PC-3 (cell line): Measurements from ENCODE around the gene NEK4.

Experiments used
- EZH2 ChIP-seq: fragments of 300-600 bp; sonication (generic); IDR thresholded peaks from one replicate; pipeline ENCODE4 v1.6.1; 2017; ENCODE audit warnings: antibody characterized with exemption, mild to moderate bottlenecking, low read length; ENCODE audit not compliant: unreplicated experiment
- EZH2phosphoT487 ChIP-seq: fragments of 300-600 bp; sonication (generic); IDR thresholded peaks from 2 replicates; pipeline ENCODE4 v1.6.1; 2018; ENCODE audit warnings: mild to moderate bottlenecking, antibody characterized with exemption, low read length, borderline replicate concordance
- TF ChIP-seq, protein P1 (sequence below): fragments of 300-600 bp; sonication (generic); conservative IDR thresholded peaks from 2 replicates; pipeline ENCODE4 v1.5.1; 2017; ENCODE audit warnings: antibody characterized with exemption, low read depth, mild to moderate bottlenecking, low read length

DNA sequence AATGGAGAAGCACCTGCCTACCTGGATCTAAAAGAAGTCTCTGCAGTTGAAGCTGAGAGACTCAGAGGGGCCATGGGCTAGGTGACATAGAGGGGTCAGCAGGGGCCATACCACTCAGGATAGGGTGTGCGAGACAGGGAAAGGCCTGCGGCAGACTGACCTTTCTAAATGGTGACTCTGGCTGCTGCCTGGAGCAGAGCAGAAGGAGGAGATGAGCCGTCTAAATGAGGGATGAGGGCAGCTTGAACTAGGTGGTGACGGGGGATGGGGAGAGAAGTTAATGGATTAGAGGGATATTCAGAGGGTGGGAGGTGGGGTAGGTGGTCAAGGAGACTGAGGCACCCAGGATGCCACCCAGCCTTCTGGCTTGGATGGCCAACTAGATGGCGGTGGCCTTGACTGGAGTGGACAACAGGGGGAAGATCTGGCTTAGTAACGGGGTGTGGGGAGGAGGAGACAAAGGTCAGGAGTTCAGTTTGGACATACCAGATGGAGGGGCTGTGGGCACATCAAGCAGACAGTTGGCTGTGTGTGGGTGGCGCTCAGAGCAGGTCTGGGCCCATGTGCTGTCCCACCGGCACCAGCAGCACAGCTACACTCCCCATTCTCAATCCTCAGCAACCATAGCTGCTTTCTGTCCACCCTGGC, 3.5 kb upstream of the NEK4 start:
- TF ChIP-seq, protein P1, sequence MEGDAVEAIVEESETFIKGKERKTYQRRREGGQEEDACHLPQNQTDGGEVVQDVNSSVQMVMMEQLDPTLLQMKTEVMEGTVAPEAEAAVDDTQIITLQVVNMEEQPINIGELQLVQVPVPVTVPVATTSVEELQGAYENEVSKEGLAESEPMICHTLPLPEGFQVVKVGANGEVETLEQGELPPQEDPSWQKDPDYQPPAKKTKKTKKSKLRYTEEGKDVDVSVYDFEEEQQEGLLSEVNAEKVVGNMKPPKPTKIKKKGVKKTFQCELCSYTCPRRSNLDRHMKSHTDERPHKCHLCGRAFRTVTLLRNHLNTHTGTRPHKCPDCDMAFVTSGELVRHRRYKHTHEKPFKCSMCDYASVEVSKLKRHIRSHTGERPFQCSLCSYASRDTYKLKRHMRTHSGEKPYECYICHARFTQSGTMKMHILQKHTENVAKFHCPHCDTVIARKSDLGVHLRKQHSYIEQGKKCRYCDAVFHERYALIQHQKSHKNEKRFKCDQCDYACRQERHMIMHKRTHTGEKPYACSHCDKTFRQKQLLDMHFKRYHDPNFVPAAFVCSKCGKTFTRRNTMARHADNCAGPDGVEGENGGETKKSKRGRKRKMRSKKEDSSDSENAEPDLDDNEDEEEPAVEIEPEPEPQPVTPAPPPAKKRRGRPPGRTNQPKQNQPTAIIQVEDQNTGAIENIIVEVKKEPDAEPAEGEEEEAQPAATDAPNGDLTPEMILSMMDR = no peak
- no peak for TF ChIP-seq EZH2
- no peak for TF ChIP-seq EZH2phosphoT487
